Cardiac fibroblast (primary cell): ENCODE measurements around the gene UPK3A.
A peak's percentile ranks its signal among the peaks of the same experiment; 100 is the strongest.

ENCODE experiments used
- DNase-seq, 2 donors: peaks; one replicate each; pipeline versions ENCODE4 v3.0.0 to v3.0.0-alpha.2; 2010; ENCODE audit warnings: low read depth in 2 of 2
- H3K4me3 ChIP-seq, 2 donors: replicated peaks in 1 of 2; 1 replicate in 1 of 2; 2 replicates in 1 of 2; pipeline ENCODE4 v1.5.1; 2011; ENCODE audit warnings: low read depth in 2 of 2, low read length in 2 of 2, mild to moderate bottlenecking in 2 of 2, moderate library complexity in 1 of 2
- TF ChIP-seq, protein P1 (sequence below): IDR thresholded peaks from one replicate; pipeline ENCODE4 v1.5.1; 2011; ENCODE audit warnings: low read depth, mild to moderate bottlenecking, low read length, inconsistent platforms

UPK3A gene

DNA sequence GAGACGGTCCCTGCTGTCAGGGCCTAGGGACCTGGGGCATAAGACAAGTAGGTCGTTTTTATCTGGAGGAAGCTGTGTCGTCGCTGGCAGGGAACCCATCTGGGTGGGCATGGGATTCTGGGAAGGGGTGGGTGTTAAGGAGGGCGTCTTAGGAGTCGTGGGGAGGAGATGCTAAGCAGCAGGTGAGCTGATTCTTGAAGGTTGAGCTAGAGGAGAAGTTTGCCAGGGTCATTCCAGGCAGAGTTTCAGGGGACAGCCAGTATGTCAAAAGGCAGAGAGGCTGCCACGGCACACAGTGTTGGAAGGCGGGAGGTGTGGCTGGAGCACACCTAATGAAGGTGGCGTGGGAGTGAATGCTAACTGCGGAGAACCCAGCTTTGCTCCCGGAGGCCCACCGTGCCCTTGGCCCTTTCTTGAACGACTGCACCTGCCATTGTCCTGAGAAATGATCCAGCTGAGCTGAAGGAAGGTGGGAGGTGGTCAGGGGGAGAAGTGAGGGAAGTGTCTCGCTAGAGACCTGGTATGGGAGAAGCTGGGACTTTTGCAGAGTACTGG lies 26.3 kb downstream of the UPK3A start:
- no peak for DNase-seq
- TF ChIP-seq, protein P1, sequence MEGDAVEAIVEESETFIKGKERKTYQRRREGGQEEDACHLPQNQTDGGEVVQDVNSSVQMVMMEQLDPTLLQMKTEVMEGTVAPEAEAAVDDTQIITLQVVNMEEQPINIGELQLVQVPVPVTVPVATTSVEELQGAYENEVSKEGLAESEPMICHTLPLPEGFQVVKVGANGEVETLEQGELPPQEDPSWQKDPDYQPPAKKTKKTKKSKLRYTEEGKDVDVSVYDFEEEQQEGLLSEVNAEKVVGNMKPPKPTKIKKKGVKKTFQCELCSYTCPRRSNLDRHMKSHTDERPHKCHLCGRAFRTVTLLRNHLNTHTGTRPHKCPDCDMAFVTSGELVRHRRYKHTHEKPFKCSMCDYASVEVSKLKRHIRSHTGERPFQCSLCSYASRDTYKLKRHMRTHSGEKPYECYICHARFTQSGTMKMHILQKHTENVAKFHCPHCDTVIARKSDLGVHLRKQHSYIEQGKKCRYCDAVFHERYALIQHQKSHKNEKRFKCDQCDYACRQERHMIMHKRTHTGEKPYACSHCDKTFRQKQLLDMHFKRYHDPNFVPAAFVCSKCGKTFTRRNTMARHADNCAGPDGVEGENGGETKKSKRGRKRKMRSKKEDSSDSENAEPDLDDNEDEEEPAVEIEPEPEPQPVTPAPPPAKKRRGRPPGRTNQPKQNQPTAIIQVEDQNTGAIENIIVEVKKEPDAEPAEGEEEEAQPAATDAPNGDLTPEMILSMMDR: no peak
- H3K4me3 ChIP-seq: peak overlapping the region; percentile 83 to 90

DNA sequence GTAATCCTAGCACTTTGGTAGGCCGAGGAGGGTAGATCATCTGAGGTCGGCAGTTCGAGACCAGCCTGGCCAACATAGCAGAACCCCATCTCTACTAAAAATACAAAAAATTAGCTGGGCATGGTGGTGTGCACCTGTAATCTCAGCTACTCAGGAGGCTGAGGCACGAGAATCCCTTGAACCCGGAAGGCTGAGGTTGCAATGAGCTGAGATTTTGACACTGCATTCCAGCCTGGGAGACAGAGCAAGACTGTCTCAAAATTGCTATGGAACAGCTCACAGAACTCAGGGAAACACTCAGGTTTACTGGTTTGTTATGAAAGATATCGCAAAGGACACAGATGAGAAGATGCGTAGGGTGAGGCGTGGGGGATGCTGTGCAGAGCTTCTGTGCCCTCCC lies 27.7 kb downstream of the UPK3A start:
- DNase-seq: no peak
- H3K4me3 ChIP-seq: no peak overlapping the region
- TF ChIP-seq, protein P1: no peak

DNA sequence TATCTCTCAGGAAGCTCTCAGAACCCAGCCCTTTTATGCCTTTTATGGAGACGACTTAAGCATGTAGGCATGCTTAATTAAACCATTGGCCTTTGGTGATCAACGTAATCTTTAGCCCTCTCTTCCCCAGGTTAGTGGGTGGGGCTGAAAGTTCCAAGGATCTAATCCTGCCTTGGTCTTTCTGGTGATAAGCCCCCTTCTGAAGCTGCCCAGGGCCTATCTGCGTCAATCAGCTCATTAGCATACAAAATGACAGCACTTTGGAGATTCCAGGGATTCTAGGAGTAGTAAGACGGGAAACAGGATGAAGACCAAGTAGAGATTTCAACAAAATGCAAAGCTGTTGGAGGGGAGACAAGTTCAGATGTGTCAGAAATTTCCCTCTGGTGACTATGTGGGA lies 28.1 kb downstream of the UPK3A start:
- no peak for DNase-seq
- TF ChIP-seq, protein P1: no peak
- H3K4me3 ChIP-seq: no peak overlapping the region

DNA sequence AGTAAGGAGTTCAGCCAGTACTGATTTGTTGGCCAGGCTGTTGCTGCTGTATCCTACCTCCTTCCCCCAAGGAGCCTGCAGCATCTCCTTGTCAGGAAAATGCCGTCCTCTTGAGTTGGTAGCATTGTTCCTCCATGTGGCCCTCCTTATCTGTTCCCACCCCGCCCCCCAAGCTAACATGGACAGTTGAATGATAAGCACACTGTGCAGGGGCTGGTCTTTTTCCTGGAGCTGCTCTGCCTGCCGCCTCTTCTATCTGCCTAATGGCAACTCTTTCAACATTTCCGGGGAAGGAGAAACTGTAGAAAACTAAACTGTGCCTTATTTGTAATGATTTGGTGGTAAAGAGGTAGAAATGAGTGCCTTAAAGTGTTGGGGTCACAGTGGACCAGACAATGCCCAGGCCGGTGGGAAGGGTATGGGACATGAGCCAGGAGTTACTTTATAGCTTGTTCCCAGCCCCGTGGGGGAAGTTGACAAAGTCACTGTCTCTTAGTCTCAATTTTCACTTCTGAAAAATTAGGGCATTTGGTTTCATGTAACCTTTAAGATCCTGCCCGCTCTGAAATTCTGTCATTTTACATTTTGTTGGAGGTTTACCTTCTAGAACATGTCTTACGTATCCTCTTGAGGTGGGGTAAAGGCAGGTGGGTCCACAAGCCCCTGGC lies 29.4 kb downstream of the UPK3A start:
- TF ChIP-seq, protein P1: no peak
- peak in 1 of 2 donors; percentile 29 for DNase-seq
- H3K4me3 ChIP-seq: no peak overlapping the region

DNA sequence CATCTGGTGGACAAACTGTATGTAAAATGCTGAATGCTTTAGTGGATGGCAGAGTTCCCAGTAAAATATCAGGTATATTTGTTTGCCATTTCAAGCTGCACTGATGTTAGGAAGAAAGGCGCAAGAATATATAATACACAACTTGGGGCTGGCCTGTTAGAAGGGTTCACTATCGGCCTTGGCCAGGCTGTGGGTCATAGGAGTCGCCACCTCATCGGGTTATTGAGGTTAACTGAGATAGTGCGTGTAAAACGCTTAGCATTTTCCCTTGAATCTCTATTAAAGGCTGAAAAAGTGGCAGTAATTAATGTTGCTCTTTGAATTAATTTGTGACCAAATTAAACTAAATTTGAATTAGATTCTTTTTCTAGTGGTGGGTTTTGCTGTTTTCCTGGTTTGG lies 30.0 kb downstream of the UPK3A start:
- TF ChIP-seq, protein P1: no peak
- no peak overlapping the region for H3K4me3 ChIP-seq
- DNase-seq: no peak

DNA sequence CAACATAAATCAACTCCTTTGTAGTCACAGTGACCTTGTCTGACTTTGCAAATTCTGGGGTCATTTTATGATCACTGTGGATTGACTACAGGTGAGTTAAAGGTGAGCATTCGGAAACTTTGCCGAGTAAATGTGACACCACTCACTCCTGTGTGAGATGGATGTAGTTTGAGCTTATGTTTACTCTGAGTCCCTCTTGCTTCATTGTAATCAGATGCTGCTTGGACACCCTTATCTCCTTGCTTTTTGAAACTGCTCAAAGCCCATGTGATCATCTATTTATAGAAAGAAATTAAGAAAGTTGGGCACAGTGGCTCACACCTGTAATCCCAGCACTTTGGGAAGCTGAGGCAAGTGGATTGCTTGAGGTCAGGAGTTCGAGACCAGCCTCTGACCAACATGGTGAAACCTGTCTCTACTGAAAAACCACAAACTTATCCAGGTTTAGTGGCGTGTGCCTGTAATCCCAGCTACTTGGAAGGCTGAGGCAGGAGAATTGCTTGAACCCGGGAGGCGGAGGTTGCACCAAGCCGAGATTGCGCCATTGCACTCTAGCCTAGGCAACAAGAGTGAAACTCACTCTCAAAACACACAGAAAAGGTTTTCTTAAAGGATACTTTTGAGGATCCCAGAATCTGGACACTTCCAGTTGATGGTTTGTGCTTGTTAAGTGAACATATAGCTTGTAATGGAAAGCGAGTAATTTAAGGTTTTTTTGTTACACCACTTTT lies 32.2 kb downstream of the UPK3A start:
- H3K4me3 ChIP-seq: no peak overlapping the region
- TF ChIP-seq, protein P1: no peak
- DNase-seq: no peak
